Measurements from ENCODE around the gene SNX24. TPM values are rescaled to one million over a fixed set of nuclear protein-coding genes. Genes with fewer than 3 reads are reported as not detected.

The SNX24 gene
- total and polyA plus RNA-seq, 2 of the 4 experiments (the other 2 are of a cell fraction): 13.8 to 15.0 TPM

- Histone ChIP-seq H3K79me1 (ENCODE audit: low read depth in 1 of 2, low read length in 2 of 2) (no peaks in the 10 kb centered on the region; a peak in 1 of 4 replicates), H3K9ac (ENCODE audit: low read depth, low read length) (no peak overlapping the region), H3K18ac (ENCODE audit: low read depth, low read length) (no peak overlapping the region), H2AFZ (replicated peaks; ENCODE audit: low read length, poor library complexity) (no peak overlapping the region), H3K9me3 (ENCODE audit: control insufficient read depth, insufficient read depth, low read length) (no peaks in the 10 kb centered on the region), H2BK120ac (ENCODE audit: low read depth, low read length) (no peak overlapping the region), H3K27ac (ENCODE audit: insufficient read depth, low read length) (no peak overlapping the region), H3K27me3 (ENCODE audit: control insufficient read depth, insufficient read depth, low read length) (no peaks in the 10 kb centered on the region), H3K14ac (replicated peaks; ENCODE audit: low read depth, low read length) (no peak overlapping the region), H3K36me3 (ENCODE audit: control insufficient read depth, insufficient read depth, low read length) (peaks cover 2% of the 10 kb centered on the region; the same call in 1 of the 2 replicates), H4K91ac (ENCODE audit: insufficient read depth, low read depth, low read length) (no peak overlapping the region), H3K4me3 (ENCODE audit: insufficient read depth, low read depth, low read length) (no peak overlapping the region), H4K5ac (ENCODE audit: low read depth, low read length) (no peak overlapping the region), H3K4me1 (ENCODE audit: control insufficient read depth, insufficient read depth, low read length) (no peaks in the 10 kb centered on the region; the same call in 1 of the 2 replicates), H2AK9ac (replicated peaks; ENCODE audit: low read depth, low read length, poor library complexity) (no peak overlapping the region), H4K8ac (ENCODE audit: low read depth in 2 of 2, low read length in 2 of 2) (no peak overlapping the region), H3K23ac (ENCODE audit: low read depth, low read length) (no peak overlapping the region), H3K4me2 (ENCODE audit: low read depth, low read length) (no peak overlapping the region), H4K20me1 (ENCODE audit: insufficient read depth, low read length) (no peaks in the 10 kb centered on the region), H2BK20ac (ENCODE audit: low read depth, low read length) (no peak overlapping the region), H2BK5ac (ENCODE audit: low read depth, low read length, poor library complexity, severe bottlenecking) (no peak overlapping the region), H3K9me1 (ENCODE audit: insufficient read depth, low read length) (no peaks in the 10 kb centered on the region), H2AK5ac (ENCODE audit: low read depth, low read length) (no peak overlapping the region), H3K4ac (ENCODE audit: low read depth, low read length) (no peak overlapping the region), H2BK15ac (ENCODE audit: low read depth, low read length) (no peak overlapping the region), H3K56ac (ENCODE audit: extremely low read depth, insufficient read depth, low read length) (no peak overlapping the region)
- no peak for ATAC-seq (ENCODE audit: low read depth)
- no TSS peak for BruUV-seq (replicated peaks)
- dilution Hi-C loops (cut with HindIII; ENCODE audit: low sequenced_read_pairs, unreplicated experiment) (no loop called here), in situ Hi-C loops (cut with MboI; ENCODE audit: low sequenced_read_pairs) (no loop called here), intact Hi-C loops (cut with micrococcal nuclease) (no loop called here)
- TF ChIP-seq CHD1 (IDR thresholded peaks at IDR 0.05; ENCODE audit: low read depth, low read length) (no peak), BHLHE40 (IDR thresholded peaks at IDR 0.05; ENCODE audit: low read depth, low read length) (no peak), MAZ (IDR thresholded peaks at IDR 0.05; ENCODE audit: borderline replicate concordance, low read depth, low read length) (no peak), RAD21 (IDR thresholded peaks at IDR 0.05; ENCODE audit: low read length) (no peak), FOS (IDR thresholded peaks at IDR 0.05; ENCODE audit: low read depth, low read length) (no peak), ELK1 (IDR thresholded peaks at IDR 0.05; ENCODE audit: borderline replicate concordance, low read depth, low read length) (no peak), USF2 (IDR thresholded peaks at IDR 0.05; ENCODE audit: low read depth, low read length) (no peak), SMC3 (IDR thresholded peaks at IDR 0.05; ENCODE audit: low read depth, low read length) (no peak), RCOR1 (IDR thresholded peaks at IDR 0.05; ENCODE audit: insufficient replicate concordance, low read length) (no peak), CEBPB (IDR thresholded peaks at IDR 0.05; ENCODE audit: low read depth, low read length) (no peak), MAFK (IDR thresholded peaks at IDR 0.05; ENCODE audit: low read depth, low read length) (no peak), CTCF (conservative IDR thresholded peaks at IDR 0.05; ENCODE audit: low read depth, low read length) (no peak), MXI1 (IDR thresholded peaks at IDR 0.05; ENCODE audit: borderline replicate concordance, low read depth, low read length) (no peak), RFX5 (IDR thresholded peaks at IDR 0.05; ENCODE audit: low read depth, low read length) (no peak), NFE2L2 (IDR thresholded peaks at IDR 0.05; ENCODE audit: low read depth, low read length) (no peak), POLR2A (IDR thresholded peaks at IDR 0.05; ENCODE audit: low read depth, low read length) (no peak)
- no peak for DNase-seq
- 100% methylated on average over 2 of the region's 3 CpGs; no CpG with 5 or more reads in 1 of the 2 experiments for WGBS, 2 experiments (ENCODE audit: extremely low coverage in 2 of 2, insufficient read length in 1 of 2)
- ChIA-PET CTCF (no interaction called here), POLR2A (ENCODE audit: unreplicated experiment) (no interaction called here)
Observed at GRCh38 chr5:122940890-122941289, 95.5 kb downstream of the SNX24 start.
